Retina (tissue), 1 donor: ENCODE data around the gene STK32C.
"Not testable (repeated sequence)": the region's sequence is repeated elsewhere in the genome, so short reads cannot be mapped to it uniquely, and the experiment has no call there.

Source experiments
- DNase-seq: peaks from one replicate; pipeline ENCODE4 v3.0.0-alpha.2; 2016

The STK32C gene

DNA sequence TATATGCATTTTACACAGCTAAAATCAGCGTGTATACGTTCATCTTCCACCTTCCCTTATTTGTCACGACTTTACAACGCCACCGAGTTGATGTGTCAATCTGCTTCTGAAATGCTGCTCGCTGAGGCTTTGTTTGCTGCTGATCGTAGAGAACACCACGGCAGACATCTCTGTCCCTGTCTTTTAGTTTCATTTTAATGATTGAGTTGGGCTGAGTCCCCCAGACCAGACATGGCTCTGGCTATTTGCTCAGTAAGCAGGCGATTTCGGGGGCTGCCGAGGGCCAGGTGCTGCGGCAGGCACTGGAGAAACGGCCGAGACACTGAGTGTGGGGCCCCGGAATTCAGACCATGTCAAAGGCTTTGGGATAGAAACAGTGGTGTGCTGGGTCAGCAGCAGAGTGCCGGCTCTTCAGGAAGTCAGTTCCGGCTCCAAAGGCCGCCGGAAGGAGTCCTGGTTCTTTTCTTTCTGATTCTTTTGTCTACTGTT, 29.2 kb upstream of the STK32C start:
- no peak for DNase-seq

DNA sequence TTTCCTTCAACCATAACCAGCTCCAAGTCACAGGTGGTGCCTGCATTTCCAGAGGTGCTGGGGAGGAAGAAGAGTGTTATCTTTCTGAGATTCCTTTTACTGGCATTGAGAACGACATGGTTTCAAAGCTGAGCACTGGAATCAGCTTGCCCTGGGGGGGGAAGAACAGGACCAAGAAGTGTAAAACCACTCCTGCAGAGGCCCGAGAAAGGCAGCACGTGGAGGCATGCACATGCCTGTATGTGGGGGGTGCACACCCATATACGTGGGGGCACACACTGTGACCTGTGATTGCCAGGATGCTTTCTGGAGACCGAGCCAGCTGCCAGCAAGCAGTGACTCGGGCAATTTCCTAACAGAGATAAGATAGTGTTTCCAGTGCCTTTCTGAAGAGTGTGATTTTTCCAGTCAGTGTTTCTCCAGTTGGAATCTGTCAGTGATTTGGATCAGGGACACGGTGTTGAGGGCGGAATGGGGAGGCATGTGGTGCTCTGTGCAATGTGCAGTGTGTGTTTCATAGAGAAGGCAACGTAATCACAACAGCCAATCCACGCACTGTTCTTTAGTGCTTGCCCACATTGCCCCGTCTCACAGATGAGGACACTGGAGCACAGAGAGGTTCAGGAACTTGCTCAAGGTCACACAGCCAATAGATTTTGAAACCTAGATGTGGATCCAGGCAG, 28.5 kb upstream of the STK32C start:
- DNase-seq: no peak

DNA sequence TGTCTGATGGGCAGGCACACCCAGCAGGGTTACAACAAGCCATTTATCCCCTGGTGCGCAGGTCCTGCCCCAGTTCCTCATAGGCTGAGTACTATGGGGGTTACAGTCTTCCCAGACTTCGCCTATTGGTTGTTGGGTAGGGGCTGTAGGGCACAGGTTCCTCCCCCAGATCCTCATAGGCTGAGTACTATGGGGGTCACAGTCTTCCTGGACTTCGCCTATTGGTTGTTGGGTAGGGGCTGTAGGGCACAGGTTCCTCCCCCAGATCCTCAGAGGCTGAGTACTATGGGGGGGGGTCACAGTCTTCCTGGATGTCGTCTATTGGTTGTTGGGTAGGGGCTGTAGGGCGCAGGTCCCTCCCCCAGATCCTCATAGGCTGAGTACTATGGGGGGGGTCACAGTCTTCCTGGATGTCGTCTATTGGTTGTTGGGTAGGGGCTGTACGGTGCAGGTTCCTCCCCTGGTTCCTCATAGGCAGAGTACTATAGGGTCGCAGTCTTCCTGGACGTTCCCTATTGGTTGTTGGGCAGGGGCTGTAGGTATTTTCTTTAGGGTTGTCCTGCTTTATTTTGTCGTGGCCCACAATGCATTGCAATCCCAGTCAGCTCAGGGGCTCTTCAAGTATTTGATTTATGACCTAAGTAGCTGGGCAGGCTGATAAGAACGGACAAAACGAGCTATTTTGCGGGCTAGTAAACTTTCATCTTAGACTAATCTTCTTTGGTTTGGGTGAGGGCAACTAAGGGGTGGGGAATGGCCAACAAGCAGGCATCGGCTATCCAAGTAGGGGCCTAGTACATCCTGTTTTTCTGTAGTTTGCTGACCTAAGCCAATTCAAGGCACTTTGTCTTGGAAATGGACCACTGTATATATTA, 27.7 kb upstream of the STK32C start:
- no peak for DNase-seq

DNA sequence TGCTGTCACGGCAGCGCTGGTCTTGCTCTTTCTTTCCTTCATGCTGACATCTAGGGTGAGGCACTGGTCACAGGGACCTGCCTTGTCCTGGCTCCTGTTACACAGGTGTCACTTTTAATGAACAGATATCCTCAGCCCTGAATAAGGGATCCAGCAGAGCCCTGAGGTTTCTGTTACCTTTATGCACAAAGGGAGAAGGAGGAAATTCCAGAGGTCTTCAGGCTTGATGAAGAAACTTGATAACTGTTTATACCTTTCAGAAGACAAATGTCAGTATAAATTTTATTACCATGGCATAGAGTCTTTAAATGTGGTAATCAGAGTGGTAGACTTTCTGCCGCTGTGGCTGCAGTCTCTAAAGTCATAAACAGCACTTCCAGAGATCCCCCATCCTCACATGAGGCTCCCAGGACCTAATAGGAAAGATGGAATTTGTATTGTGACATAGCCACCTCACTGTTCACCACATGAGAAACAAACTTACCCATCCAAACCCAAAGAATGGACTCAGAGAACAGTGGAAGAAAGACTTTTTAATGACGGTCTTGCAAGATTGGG, 27.0 kb upstream of the STK32C start:
- DNase-seq: no peak

DNA sequence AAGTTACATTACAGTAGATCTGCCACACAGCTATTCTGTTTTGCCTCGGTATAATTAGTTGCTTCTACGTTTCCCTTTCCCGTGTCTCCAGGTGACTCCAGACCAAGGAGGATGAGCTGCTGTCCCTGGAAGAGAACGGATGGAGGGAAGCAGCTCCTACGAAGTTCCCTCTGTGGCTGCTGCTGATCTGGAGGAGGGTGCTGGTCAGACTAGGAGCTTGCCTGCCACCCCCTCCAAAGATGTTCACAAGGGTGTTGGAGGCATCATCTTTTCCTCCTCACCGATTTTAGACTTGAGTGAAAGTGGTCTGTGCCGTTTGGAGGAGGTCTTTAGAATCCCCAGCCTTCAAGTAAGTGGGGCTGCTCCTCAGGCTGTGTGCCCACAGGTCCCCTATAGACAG, 25.6 kb upstream of the STK32C start:
- no peak for DNase-seq

DNA sequence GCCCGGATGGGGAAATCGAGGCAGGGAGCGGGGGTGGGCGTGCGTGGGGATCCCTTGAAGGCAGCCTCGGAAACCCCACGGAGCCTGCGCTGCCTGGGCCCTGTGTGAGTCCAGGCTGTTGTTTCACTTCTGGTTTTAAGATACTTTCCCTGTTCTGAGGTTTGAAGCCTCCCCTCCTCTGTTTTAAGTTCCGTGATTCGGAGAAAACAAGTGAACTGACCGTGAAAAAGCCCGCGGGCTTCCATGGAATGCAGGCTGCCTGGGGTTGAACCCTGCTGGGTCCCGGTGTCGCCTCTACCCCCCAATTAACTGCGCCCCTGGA, 24.6 kb upstream of the STK32C start:
- DNase-seq: no peak

DNA sequence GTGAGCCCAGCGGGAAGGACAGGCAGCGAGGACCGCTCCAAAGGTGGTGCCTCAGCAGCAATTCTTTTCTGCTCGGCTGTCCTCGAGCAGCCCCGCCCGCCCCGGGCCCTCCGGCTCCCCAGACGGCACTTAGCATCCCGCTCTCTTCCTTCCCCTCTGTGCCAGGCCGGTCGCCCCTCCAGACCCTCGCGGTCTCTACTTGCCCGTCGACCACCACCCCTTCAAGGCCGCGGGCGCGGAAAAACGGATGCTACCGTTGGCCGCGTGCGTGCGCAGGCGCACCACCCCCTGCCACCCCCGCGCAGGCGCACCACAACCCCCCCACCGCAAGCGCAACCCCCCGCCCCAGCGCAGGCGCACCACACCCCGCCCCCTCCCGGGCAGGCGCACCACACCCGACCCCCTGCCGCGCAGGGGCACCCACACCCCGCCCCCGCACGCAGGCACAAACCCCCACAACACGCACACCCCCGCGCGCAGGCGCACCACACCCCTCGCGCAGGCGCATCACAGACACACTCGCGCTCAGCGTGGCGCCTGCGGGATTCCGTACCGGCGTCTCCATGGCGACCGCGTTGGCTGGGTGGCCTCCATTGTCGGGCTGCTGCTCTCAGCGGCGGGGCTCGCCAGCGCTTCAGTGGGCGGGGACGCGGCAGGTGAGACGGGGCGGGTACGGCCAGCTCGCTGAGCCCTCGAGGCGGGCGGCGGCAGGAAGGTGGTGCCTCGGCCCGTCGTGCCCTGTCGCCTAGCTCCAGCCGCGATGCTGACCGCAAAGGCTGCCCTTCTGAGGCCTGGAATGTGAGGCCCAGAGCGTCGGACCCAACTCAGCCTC, 24.1 kb upstream of the STK32C start, which contains the start of gene LRRC27:
Gene LRRC27, plus strand, starts transcription at position 593 of the 832 bp plus-strand sequence. CDS start 1,332 bp downstream, outside the sequence.
- DNase-seq: peak; percentile 96

DNA sequence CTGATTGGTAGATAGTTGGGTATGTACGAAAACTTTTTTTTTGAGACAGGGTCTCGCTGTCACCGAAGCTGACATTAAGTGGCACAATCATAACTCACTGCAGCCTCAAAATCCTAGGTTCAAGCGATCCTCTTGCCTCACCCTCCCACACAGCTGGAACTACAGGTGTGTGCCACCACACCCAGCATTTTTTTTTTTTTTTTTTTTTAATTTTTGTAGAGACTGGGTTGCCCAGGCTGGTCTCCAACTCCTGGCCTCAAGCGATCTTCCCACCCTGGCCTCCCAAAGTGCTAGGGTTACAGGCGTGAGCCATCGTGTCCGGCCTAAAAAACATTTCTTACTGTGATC, 22.7 kb upstream of the STK32C start:
- no peak for DNase-seq

DNA sequence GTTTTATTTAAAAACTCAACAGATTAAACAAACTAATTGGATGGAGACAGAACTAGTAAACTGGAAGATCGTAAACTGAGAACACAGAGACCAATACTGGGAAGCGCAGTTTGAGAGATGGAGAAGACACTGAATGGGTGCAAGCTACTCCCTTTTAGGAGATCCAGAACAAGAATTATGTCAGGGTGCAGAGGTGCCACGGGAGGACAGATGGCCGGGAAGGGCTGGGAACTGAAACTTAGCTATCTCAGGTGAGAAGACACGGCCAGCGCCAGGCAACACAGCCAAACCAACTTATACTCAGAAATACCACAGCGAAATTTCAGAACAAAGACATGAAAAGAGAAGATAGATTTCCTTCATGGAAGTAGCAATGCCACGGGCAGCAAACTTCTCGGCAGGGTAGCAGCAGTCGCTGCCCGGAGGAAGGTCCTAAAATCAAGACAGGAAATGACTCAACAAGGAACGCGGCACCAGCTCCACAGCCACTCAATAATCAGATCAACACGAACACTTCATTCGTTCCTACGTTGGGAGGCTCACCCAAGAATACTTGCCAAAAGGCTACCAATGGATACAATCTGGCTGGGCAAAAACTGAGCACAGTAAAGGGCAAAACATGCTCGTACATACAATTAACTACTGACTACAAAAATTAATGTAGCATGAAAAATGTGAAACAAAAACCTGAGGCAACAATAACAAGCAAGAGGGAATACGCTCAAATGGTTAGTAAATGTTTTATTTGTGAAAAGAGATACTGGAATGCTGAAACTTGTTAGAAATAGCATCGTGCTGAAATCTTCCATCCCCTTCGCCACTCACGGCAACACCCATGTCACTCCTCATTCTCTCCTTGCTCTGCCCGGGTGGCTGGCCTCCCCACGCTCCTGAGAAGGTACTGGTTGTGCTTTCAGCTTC, 22.1 kb upstream of the STK32C start:
- no peak for DNase-seq

DNA sequence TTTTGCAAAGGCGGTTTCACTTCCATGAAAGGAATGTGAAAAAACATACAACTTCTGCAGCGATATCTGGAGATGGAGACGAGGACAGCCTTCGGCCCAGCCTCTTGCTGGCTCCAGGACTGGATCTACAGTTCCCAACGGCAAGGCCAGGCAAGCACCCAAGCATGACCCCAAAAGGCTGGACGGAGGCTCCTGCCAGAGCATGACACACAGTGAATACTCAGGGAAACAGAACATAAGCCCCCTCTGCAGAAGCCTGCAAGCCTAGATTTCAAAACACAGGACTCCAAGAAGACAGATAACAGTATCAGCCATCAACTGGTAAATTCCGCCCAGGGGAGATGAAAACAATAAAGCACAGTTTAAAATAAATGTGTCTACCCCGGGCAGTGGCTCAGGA, 21.0 kb upstream of the STK32C start:
- no peak for DNase-seq

DNA sequence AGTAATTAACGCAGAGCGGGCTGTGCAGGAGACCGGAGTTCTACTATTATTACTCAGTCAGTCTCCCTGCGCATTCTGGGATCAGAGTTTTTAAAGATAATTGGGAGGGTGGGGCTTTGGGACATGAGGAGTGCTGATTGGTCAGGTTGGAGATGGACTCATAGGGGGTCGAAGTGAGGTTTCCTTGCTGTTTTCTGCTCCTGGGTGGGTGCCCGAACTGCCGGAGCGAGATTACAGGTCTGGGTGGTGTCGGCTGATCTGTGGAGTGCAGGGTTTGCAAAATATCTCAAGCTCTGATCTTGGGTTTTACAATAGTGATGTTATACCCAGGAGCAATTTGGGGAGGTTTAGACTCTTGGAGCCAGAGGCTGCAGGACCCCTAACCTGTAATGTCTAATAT, 20.4 kb upstream of the STK32C start:
- DNase-seq: no peak

DNA sequence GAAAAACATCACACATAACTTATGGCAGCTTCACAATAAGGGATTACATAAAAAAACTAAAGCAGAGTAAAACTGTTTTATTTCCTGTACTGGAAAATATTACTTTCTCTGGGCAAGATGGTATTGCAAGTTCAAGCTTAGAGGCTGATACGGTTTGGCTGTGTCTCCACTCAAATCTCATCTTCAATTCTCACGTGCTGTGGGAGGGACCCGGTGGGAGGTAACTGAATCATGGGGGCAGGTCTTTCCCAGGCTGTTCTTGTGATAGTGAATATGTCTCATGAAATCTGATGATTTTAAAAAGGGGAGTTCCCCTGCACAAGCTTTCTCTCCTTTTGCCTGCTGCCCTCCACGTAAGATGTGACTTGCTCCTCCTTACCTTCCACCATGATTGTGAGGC, 19.2 kb upstream of the STK32C start:
- DNase-seq: no peak

DNA sequence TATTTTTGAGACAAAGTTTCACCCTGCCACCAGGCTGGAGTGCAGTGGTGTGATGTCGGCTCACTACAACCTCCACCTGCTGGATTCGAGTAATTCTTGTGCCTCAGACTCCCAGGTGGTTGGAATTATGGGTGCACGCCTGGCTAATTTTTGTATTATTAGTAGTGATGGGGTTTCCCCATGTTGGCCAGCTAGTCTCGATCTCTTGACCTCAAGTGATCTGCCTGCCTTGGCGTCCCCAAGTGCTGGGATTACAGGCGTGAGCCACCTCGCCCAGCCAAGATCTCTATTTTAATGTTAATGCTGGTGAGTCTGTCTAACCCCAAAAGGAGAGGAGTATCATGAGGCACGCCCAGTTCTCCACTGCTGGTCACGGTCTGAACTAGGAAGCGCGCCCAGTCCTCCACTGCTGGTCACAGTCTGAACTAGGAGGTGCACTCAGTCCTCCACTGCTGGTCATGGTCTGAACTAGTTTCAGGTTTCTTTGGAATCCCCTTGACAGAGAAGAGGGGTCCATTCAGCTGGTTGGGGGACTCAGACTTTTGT, 18.7 kb upstream of the STK32C start:
- DNase-seq: no peak

DNA sequence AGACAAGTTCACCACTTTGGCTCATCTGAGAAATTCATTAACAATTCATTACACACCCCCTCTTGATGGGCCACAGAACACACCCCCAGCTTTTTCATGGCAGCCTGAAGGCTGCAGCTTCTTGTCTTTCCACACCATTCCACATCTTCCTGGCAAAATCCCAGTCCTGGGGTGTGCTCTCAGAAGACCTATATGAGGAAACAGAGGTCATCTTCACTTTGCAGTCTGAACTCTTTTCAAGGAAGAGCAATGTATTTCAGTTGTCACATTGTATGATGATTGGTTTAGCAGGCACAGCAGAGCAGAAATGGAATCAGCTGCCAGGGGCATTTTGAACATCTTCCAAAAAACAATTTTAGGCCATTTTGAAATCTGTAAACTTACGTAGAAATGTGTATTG, 16.4 kb upstream of the STK32C start:
- no peak for DNase-seq

DNA sequence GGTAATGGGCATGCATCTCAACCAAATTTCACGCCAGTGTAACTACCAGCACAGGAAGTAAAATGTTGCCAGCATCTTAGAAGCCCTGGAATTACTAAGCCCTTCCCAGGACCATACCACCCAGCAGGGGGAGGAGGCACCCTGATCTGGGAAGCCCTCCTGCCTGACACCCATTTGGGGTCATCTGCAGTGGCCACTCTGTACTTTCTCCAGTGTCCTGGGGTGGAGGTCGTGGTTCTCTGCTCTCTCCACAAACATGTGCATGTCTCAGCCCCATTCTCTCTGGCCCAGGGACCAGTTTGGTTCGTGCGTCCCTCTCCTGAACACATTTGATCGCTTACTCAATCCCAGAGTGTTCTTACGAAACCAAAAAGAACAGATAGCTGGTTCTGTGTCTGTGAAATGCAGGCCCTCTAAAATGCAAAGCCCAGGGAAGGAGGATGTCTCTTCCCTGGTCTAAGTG, 14.9 kb upstream of the STK32C start:
- no peak for DNase-seq

DNA sequence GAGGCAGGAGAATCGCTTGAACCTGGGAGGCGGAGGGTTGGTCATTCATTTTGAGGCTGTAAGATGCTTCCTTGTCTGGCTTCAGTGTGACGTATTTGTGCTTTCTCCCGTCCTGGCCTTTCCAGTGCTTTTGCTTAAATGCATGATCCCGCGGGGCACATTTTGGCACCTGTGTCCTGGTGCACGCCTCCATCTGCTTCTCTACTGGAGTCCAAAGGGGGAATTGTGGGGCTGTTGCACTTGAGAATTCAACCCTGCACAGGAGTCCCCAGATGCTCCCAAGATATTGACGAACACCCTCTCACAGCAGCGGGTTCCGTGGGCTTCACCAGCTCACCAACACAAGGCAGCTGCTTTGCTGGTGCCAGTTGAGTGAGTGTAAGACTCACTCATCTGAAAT, 14.0 kb upstream of the STK32C start:
- no peak for DNase-seq

DNA sequence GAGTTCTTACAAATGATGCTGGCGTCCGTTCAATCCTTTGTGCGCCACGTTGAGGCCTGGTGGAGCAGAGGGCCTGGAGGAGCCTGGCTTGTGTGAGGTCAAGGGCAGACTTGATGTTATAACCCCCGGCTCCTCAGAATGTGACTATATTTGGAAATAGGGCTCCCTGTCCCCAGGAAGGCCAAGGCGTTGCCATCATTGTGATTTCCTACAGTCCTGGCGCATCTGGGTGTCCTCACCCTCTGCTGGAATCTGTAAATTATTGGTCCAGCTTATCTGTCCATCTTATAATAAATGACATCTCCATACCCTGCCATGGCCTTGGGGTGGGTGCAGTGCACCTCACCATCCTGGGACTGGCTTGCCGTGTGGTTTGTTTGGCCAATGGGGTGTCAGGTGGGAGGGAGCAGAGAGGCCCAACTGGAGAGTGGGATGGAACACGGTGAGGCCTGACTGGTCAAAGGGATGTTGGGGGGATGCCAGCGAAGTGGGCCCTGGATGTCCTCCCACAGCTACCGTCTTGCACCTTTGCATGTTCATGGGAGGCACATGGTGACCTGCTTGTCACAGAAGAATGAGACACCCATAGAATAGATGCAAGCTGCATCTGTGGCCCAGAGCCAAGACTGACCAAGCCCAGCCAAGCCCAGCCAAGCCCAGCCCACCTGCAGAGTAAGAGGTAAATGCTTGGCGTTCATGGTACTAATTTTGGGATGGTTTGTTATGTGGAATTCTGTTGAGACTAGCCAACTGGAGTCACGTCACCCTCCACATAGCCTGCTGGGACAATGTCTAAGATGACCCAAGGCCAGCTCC, 13.1 kb upstream of the STK32C start:
- DNase-seq: no peak

DNA sequence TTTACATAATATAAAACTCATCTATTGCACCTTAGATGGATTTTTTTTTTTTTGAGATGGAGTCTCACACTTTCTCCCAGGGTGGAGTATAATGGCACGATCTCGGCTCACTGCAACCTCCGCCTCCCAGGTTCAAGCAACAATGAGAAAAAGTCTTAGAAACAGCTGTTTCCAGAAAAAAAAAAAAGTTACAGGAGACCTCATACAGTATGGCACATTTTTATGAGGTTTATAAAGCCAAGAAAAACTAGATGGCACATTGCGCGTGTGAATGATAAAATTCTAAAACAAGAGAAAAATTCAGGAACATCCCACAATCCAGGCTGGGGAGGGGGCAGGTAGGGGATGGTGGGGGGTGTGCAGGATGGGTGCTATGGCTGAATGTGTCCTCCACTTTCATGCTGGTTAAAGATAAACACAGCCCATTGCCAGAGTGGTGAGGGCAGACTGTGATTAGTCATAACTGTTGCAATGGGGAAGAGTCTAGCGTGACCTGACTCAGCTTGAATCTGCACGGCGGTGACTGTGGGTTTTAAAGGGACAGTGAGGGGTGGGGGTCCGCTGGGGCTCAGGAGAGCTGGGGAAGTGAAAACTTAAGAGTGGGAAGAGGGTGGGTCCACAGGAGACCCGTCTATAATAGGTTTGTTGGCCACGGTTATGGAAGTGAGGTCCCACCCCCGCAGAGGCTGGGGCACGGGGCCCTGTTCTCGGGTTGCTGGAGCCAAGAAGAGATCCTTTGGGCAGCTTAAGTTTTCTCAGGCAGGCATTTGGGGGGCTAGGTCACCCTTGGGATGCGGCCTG, 12.3 kb upstream of the STK32C start:
- DNase-seq: no peak

DNA sequence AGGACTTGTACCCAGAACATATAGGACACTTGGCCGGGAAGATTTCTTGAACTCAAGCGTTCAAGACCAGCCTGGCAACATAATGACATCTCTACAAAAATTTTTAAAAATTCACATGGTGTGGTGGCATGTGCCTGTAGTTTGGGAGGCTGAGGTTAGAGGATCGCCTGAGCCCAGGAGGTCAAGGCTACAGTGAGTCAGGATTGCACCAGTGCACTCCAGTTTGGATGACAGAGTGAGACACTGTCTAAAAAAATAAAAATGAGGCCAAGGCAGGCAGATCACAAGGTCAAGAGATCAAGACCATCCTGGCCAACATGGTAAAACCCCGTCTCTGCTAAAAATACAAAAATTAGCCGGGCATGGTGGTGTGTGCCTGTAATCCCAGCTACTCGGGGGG, 9.7 kb upstream of the STK32C start:
- DNase-seq: not testable (repeated sequence)

DNA sequence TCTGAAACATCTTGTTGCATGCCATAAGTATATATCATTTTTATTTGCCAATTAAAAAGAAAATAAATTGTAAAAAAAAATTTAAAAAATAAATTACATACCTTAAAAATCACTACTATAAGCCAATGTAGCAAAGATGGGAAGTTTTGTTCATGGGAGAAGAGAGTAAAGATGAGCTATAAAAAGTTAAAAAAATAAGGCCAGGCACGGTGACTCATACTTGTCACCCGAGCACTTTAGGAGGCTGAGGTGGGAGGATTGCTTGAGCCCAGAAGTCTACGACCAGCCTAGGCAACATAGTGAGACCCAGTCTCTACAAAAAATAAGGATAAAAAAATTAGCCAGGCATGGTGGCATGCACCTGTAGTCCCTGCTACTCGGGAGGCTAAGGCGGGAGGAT, 8.4 kb upstream of the STK32C start:
- DNase-seq: no peak
